ENCODE data around the gene SMARCAL1. TPM values are rescaled to one million over a fixed set of nuclear protein-coding genes. Genes with fewer than 3 reads are reported as not detected.
"Not testable (repeated sequence)": the region's sequence is repeated elsewhere in the genome, so short reads cannot be mapped to it uniquely, and the experiment has no call there.

SMARCAL1 gene
- total RNA-seq, 1 experiment from 2014 or later = 20.9 TPM

GRCh38 chr2:216518566-216519119, 106.4 kb downstream of the SMARCAL1 start:
- DNase-seq (ENCODE audit: low spot score); H3K27me3 Mint-ChIP-seq (ENCODE audit: low read depth); H3K9me3 Mint-ChIP-seq; H3K4me3 Mint-ChIP-seq; H3K27ac Mint-ChIP-seq; H3K4me1 Mint-ChIP-seq; ATAC-seq: not testable (repeated sequence)
- ChIA-PET CTCF (interaction anchor here (0.9 to 8.1 kb wide), 25 partner anchors 14 to 296 kb away, joined by 3 to 244 read pairs (median 5); partner anchors contain the start of genes IGFBP2, IGFBP5 and SMARCAL1), POLR2A (interaction anchor here (1.0 kb wide), 2 partner anchors 12 to 114 kb away, joined by 4 to 5 read pairs; no protein-coding TSS in a partner anchor)
- H3K36me3 Mint-ChIP-seq = peaks cover 31% of the 10 kb centered on the region

DNA sequence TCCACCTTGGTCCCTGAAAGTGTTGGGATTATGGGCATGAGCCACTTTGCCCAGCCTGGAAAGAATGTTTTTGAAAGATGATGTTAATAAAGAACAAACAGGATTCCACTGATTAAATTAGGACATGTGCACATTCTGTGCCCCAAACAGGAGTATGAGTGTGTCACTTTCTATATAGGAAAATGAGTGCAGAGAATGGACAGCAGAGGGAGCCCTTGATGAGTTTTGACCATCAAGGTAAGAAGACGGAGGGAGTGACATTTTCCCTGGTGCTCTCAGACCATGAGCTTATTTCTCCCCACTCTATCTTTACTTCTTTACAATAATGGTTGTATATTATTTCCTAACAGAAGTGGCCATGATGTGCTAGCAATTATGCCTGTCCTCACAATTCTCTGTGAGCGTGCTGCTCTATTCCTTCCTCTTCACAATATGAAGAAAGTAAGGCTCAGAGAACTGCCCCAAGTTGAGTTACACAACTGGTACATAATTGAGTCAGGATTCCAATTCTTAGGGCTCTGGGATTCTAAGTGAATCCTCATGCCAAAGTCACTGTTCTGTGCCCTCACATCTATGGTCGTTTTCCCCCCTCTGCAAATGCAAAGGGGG, 107.0 kb downstream of the SMARCAL1 start:
- H3K4me3 Mint-ChIP-seq = no peak overlapping the region
- POLR2A ChIA-PET = interaction anchor here (0.5 to 1.0 kb wide), 3 partner anchors 13 to 146 kb away, joined by 3 to 5 read pairs (median 4); no protein-coding TSS in a partner anchor
- TF ChIP-seq CTCF (IDR thresholded peaks at IDR 0.05) (peak; percentile 70), TEAD4 (CRISPR knock-in tag; IDR thresholded peaks at IDR 0.05) (no peak), ESRRA (CRISPR knock-in tag; IDR thresholded peaks at IDR 0.05; ENCODE audit: borderline replicate concordance) (no peak)
- peak; percentile 81 for ATAC-seq
- peaks cover 6% of the 10 kb centered on the region for H3K4me1 Mint-ChIP-seq
- H3K9me3 Mint-ChIP-seq = peaks cover 9% of the 10 kb centered on the region
- H3K27me3 Mint-ChIP-seq (ENCODE audit: low read depth) = no peaks in the 10 kb centered on the region
- no peak overlapping the region for H3K27ac Mint-ChIP-seq
- CTCF ChIA-PET = interaction anchor here (0.6 to 8.1 kb wide), 41 partner anchors 10 to 297 kb away, joined by 3 to 244 read pairs (median 4); partner anchors contain the start of genes IGFBP2, IGFBP5 and SMARCAL1
- peaks cover 38% of the 10 kb centered on the region for H3K36me3 Mint-ChIP-seq
- peak; percentile 59 for DNase-seq (ENCODE audit: low spot score)

- Mint-ChIP-seq H3K4me1 (peaks cover 6% of the 10 kb centered on the region), H3K27ac (no peak overlapping the region), H3K27me3 (ENCODE audit: low read depth) (no peaks in the 10 kb centered on the region), H3K36me3 (peaks cover 44% of the 10 kb centered on the region), H3K9me3 (peaks cover 13% of the 10 kb centered on the region), H3K4me3 (no peak overlapping the region)
- DNase-seq (ENCODE audit: low spot score) (no peak), ATAC-seq (no peak)
- POLR2A ChIA-PET = interaction anchor here (0.5 kb wide), 1 partner anchor 116 kb away, joined by 3 read pairs; no protein-coding TSS in a partner anchor
- CTCF ChIA-PET = interaction anchor here (0.9 to 8.1 kb wide), 16 partner anchors 9 to 298 kb away, joined by 3 to 244 read pairs (median 8); partner anchors contain the start of gene IGFBP2
- TF ChIP-seq ZNF138 (CRISPR knock-in tag; conservative IDR thresholded peaks at IDR 0.05) = no peak
- no peak for TF ChIP-seq FOXK1 (CRISPR knock-in tag; IDR thresholded peaks at IDR 0.05)
- no peak for TF ChIP-seq ARID4B (CRISPR knock-in tag; IDR thresholded peaks at IDR 0.05; ENCODE audit: borderline replicate concordance)
- no peak for TF ChIP-seq NFE2L1 (CRISPR knock-in tag; IDR thresholded peaks at IDR 0.05)
- no peak for TF ChIP-seq CREM (CRISPR knock-in tag; IDR thresholded peaks at IDR 0.05)
- TF ChIP-seq, protein P1, sequence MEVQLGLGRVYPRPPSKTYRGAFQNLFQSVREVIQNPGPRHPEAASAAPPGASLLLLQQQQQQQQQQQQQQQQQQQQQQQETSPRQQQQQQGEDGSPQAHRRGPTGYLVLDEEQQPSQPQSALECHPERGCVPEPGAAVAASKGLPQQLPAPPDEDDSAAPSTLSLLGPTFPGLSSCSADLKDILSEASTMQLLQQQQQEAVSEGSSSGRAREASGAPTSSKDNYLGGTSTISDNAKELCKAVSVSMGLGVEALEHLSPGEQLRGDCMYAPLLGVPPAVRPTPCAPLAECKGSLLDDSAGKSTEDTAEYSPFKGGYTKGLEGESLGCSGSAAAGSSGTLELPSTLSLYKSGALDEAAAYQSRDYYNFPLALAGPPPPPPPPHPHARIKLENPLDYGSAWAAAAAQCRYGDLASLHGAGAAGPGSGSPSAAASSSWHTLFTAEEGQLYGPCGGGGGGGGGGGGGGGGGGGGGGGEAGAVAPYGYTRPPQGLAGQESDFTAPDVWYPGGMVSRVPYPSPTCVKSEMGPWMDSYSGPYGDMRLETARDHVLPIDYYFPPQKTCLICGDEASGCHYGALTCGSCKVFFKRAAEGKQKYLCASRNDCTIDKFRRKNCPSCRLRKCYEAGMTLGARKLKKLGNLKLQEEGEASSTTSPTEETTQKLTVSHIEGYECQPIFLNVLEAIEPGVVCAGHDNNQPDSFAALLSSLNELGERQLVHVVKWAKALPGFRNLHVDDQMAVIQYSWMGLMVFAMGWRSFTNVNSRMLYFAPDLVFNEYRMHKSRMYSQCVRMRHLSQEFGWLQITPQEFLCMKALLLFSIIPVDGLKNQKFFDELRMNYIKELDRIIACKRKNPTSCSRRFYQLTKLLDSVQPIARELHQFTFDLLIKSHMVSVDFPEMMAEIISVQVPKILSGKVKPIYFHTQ (CRISPR knock-in tag; IDR thresholded peaks at IDR 0.05) = no peak
- TF ChIP-seq, protein P2, sequence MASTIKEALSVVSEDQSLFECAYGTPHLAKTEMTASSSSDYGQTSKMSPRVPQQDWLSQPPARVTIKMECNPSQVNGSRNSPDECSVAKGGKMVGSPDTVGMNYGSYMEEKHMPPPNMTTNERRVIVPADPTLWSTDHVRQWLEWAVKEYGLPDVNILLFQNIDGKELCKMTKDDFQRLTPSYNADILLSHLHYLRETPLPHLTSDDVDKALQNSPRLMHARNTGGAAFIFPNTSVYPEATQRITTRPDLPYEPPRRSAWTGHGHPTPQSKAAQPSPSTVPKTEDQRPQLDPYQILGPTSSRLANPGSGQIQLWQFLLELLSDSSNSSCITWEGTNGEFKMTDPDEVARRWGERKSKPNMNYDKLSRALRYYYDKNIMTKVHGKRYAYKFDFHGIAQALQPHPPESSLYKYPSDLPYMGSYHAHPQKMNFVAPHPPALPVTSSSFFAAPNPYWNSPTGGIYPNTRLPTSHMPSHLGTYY (CRISPR knock-in tag; IDR thresholded peaks at IDR 0.05) = no peak
- TF ChIP-seq ZNF423 (CRISPR knock-in tag; IDR thresholded peaks at IDR 0.05) = no peak
- TF ChIP-seq HMGA2 (CRISPR knock-in tag; IDR thresholded peaks at IDR 0.05) = no peak
- TF ChIP-seq TEAD4 (CRISPR knock-in tag; IDR thresholded peaks at IDR 0.05) = no peak
- no peak for TF ChIP-seq E2F5 (CRISPR knock-in tag; IDR thresholded peaks at IDR 0.05)
- no peak for TF ChIP-seq ELF4 (CRISPR knock-in tag; IDR thresholded peaks at IDR 0.05; ENCODE audit: low read depth)
- TF ChIP-seq MXD4 (CRISPR knock-in tag; IDR thresholded peaks at IDR 0.05; ENCODE audit: borderline replicate concordance) = no peak
- no peak for TF ChIP-seq GTF2I (CRISPR knock-in tag; conservative IDR thresholded peaks at IDR 0.05)
- TF ChIP-seq, protein P3, sequence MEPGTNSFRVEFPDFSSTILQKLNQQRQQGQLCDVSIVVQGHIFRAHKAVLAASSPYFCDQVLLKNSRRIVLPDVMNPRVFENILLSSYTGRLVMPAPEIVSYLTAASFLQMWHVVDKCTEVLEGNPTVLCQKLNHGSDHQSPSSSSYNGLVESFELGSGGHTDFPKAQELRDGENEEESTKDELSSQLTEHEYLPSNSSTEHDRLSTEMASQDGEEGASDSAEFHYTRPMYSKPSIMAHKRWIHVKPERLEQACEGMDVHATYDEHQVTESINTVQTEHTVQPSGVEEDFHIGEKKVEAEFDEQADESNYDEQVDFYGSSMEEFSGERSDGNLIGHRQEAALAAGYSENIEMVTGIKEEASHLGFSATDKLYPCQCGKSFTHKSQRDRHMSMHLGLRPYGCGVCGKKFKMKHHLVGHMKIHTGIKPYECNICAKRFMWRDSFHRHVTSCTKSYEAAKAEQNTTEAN (CRISPR knock-in tag; IDR thresholded peaks at IDR 0.05) = no peak
Measured at GRCh38 chr2:216520112-216520511, 107.8 kb downstream of the SMARCAL1 start.
